Gastroesophageal sphincter (tissue), 4 donors: ENCODE measurements around the gene ITPKC. TPM values are rescaled to one million over a fixed set of nuclear protein-coding genes. Genes with fewer than 3 reads are reported as not detected.

Experiments
- ATAC-seq: fragments of 150-250 bp; one replicate; pipeline ENCODE4 v1.9.1; 2016; ENCODE audit warnings: mild to moderate bottlenecking, moderate library complexity
- H3K27ac ChIP-seq, 4 donors: fragments of 200-600 bp; sonication (generic) in 3 of 4; 1 replicate in 3 of 4; 2 replicates in 1 of 4; pipeline ENCODE4 v1.5.1; 2016 to 2019
- H3K27me3 ChIP-seq: fragments of 200-600 bp; sonication (generic); one replicate; pipeline ENCODE4 v1.5.1; 2019
- H3K36me3 ChIP-seq, 2 donors: fragments of 200-600 bp; sonication (generic); one replicate each; pipeline ENCODE4 v1.5.1; 2019; ENCODE audit warnings: control low read depth in 1 of 2
- H3K4me1 ChIP-seq, 3 donors: fragments of 200-600 bp; sonication (generic); 1 replicate in 2 of 3; 2 replicates in 1 of 3; pipeline ENCODE4 v1.5.1; 2016 to 2019; ENCODE audit warnings: control low read depth in 2 of 3
- H3K4me3 ChIP-seq, 2 donors: fragments of 200-600 bp; sonication (generic); one replicate each; pipeline ENCODE4 v1.5.1; 2019; ENCODE audit warnings: mild to moderate bottlenecking in 1 of 2, moderate library complexity in 1 of 2
- H3K9me3 ChIP-seq, 3 donors: fragments of 200-600 bp; sonication (generic); one replicate each; pipeline ENCODE4 v1.5.1; 2017 to 2019; ENCODE audit warnings: control low read depth in 2 of 3
- CTCF ChIP-seq, 4 experiments: fragments of 200-600 bp in 2 of 4; fragments of 450-650 bp in 2 of 4; sonication (generic) in 1 of 4; IDR thresholded peaks; one replicate each; pipeline ENCODE4 v1.5.1; 2017 to 2019; ENCODE audit warnings: antibody characterized with exemption in 4 of 4, mild to moderate bottlenecking in 2 of 4, moderate library complexity in 2 of 4
- EP300 ChIP-seq: sonication (generic); formaldehyde crosslinking; IDR thresholded peaks from one replicate; pipeline ENCODE4 v1.6.1; 2017; ENCODE audit warnings: antibody characterized with exemption, mild to moderate bottlenecking
- POLR2A ChIP-seq, 2 donors: fragments of 450-650 bp; IDR thresholded peaks; one replicate each; pipeline ENCODE4 v1.6.1; 2017; ENCODE audit warnings: antibody characterized with exemption in 2 of 2, mild to moderate bottlenecking in 2 of 2, moderate library complexity in 1 of 2
- POLR2AphosphoS5 ChIP-seq: sonication (generic); formaldehyde crosslinking; IDR thresholded peaks from one replicate; pipeline ENCODE4 v1.6.1; 2017; ENCODE audit warnings: antibody characterized with exemption
- WGBS, 2 donors: methylation state at CpG; one replicate each; pipeline ENCODE4 v1.1.5; 2018; ENCODE audit warnings: low coverage in 1 of 2; 5-methylcytosine and 5-hydroxymethylcytosine counted together
- total RNA-seq, 4 donors: library from RNA; depleted of rRNA; stranded (reverse); fragments of >200 nt; gene quantifications; one replicate each; pipeline ENCODE4 v1.1.0, GENCODE V29; 2016

ITPKC gene
- total RNA-seq, 4 donors from 2014 or later = 25.2 to 71.8 (median 30.6) TPM

- Histone ChIP-seq H3K9me3 (no peaks in the 10 kb centered on the region), H3K4me3 (no peak overlapping the region), H3K27ac (no peak overlapping the region), H3K27me3 (no peaks in the 10 kb centered on the region), H3K36me3 (peaks cover 0 to 100% of the 10 kb centered on the region in 2 donors), H3K4me1 (no peaks in the 10 kb centered on the region)
- TF ChIP-seq CTCF (IDR thresholded peaks at IDR 0.05) (no peak), POLR2AphosphoS5 (no peak), POLR2A (IDR thresholded peaks at IDR 0.05) (no peak), EP300 (no peak)
- 100% methylated on average over 1 of the region's 4 CpGs; no CpG with 5 or more reads in 1 of the 2 donors for WGBS, 2 donors
- no peak for ATAC-seq
These were observed 35.9 kb upstream of the ITPKC start for GRCh38 chr19:40681039-40681438.

GRCh38 chr19:40682431-40682964, 34.4 kb upstream of the ITPKC start:
- no peak for ATAC-seq
- Histone ChIP-seq H3K27me3 (no peaks in the 10 kb centered on the region), H3K9me3 (no peaks in the 10 kb centered on the region), H3K36me3 (peaks cover 0 to 96% of the 10 kb centered on the region in 2 donors), H3K4me1 (peaks cover 0 to 9% (median 0%) of the 10 kb centered on the region in 3 donors), H3K4me3 (no peak overlapping the region), H3K27ac (no peak overlapping the region)
- TF ChIP-seq CTCF (IDR thresholded peaks at IDR 0.05) = no peak
- TF ChIP-seq EP300 = no peak
- TF ChIP-seq POLR2A (IDR thresholded peaks at IDR 0.05) = no peak
- TF ChIP-seq POLR2AphosphoS5 = no peak
- 77 to 100% methylated on average over 2 to 10 of the region's 18 CpGs for WGBS, 2 donors

GRCh38 chr19:40683437-40683836, 33.5 kb upstream of the ITPKC start:
- ATAC-seq = no peak

GRCh38 chr19:40684280-40684679, 32.6 kb upstream of the ITPKC start:
- H3K27ac ChIP-seq = no peak overlapping the region
- H3K27me3 ChIP-seq = no peaks in the 10 kb centered on the region
- 83 to 92% methylated on average over 1 to 11 of the region's 32 CpGs for WGBS, 2 donors
- H3K9me3 ChIP-seq = no peaks in the 10 kb centered on the region
- ATAC-seq = no peak
- peaks cover 0 to 79% of the 10 kb centered on the region in 2 donors for H3K36me3 ChIP-seq
- H3K4me3 ChIP-seq = no peak overlapping the region
- H3K4me1 ChIP-seq = peaks cover 0 to 26% (median 4%) of the 10 kb centered on the region in 3 donors
- TF ChIP-seq POLR2A (IDR thresholded peaks at IDR 0.05) (no peak), CTCF (IDR thresholded peaks at IDR 0.05) (no peak), EP300 (no peak), POLR2AphosphoS5 (no peak)

More at GRCh38 chr19:40683437-40683836, 33.5 kb upstream of the ITPKC start:
- no peak for TF ChIP-seq POLR2AphosphoS5
- no peak for TF ChIP-seq EP300
- no peak for TF ChIP-seq CTCF (IDR thresholded peaks at IDR 0.05)
- no peak for TF ChIP-seq POLR2A (IDR thresholded peaks at IDR 0.05)
- Histone ChIP-seq H3K27ac (no peak overlapping the region), H3K4me3 (no peak overlapping the region), H3K27me3 (no peaks in the 10 kb centered on the region), H3K4me1 (peaks cover 0 to 18% (median 0%) of the 10 kb centered on the region in 3 donors), H3K9me3 (no peaks in the 10 kb centered on the region), H3K36me3 (peaks cover 0 to 87% of the 10 kb centered on the region in 2 donors)
- WGBS, 2 donors = 73 to 91% methylated on average over 8 to 9 of the region's 9 CpGs

GRCh38 chr19:40685016-40685526, 31.8 kb upstream of the ITPKC start:
- Histone ChIP-seq H3K36me3 (peaks cover 0 to 71% of the 10 kb centered on the region in 2 donors), H3K9me3 (no peaks in the 10 kb centered on the region), H3K4me3 (no peak overlapping the region), H3K4me1 (peaks cover 0 to 34% (median 8%) of the 10 kb centered on the region in 3 donors), H3K27ac (no peak overlapping the region), H3K27me3 (no peaks in the 10 kb centered on the region)
- no peak for TF ChIP-seq EP300
- 50 to 75% methylated on average over 2 to 3 of the region's 3 CpGs for WGBS, 2 donors
- ATAC-seq = no peak
